Measurements from ENCODE around the gene HAVCR1.
"Not testable (repeated sequence)": the region's sequence is repeated elsewhere in the genome, so short reads cannot be mapped to it uniquely, and the experiment has no call there.

Gene HAVCR1

GRCh38 chr5:157047898-157048297 lies 11.0 kb downstream of the HAVCR1 start:
- no peak for DNase-seq

- DNase-seq = not testable (repeated sequence)
Measured at GRCh38 chr5:157047016-157047415, 11.9 kb downstream of the HAVCR1 start.

GRCh38 chr5:157046041-157046440 lies 12.9 kb downstream of the HAVCR1 start:
- no peak for DNase-seq

GRCh38 chr5:157045601-157046000 lies 13.3 kb downstream of the HAVCR1 start:
- no peak for DNase-seq

- DNase-seq = no peak
Measured at GRCh38 chr5:157038568-157039187, 20.2 kb downstream of the HAVCR1 start.

GRCh38 chr5:157034106-157035072 lies 24.5 kb downstream of the HAVCR1 start:
- DNase-seq = not testable (repeated sequence)

GRCh38 chr5:157033071-157033583 lies 25.8 kb downstream of the HAVCR1 start:
- DNase-seq = no peak

- DNase-seq = no peak
Measured at GRCh38 chr5:157030692-157031091, 28.2 kb downstream of the HAVCR1 start.

- no peak for DNase-seq
Measured at GRCh38 chr5:157029457-157029856, 29.5 kb downstream of the HAVCR1 start.

- DNase-seq = not testable (repeated sequence)
Measured at GRCh38 chr5:157027663-157028062, 31.3 kb downstream of the HAVCR1 start.

GRCh38 chr5:157026789-157027424 lies 32.0 kb downstream of the HAVCR1 start:
- DNase-seq = no peak

GRCh38 chr5:157025093-157025698 lies 33.7 kb downstream of the HAVCR1 start:
- DNase-seq = peak; percentile 83

GRCh38 chr5:157024208-157024959 lies 34.5 kb downstream of the HAVCR1 start:
- no peak for DNase-seq

GRCh38 chr5:157022024-157022423 lies 36.9 kb downstream of the HAVCR1 start:
- DNase-seq = no peak

- no peak for DNase-seq
Measured at GRCh38 chr5:157020511-157021222, 38.2 kb downstream of the HAVCR1 start.

GRCh38 chr5:157020002-157020401 lies 38.9 kb downstream of the HAVCR1 start:
- DNase-seq = no peak

GRCh38 chr5:157014143-157014542 lies 44.8 kb downstream of the HAVCR1 start:
- not testable (repeated sequence) for DNase-seq

GRCh38 chr5:157006262-157006661 lies 52.7 kb downstream of the HAVCR1 start:
- DNase-seq = no peak

- no peak for DNase-seq
Measured at GRCh38 chr5:157004893-157005551, 53.9 kb downstream of the HAVCR1 start.

GRCh38 chr5:156991714-156992113 lies 67.2 kb downstream of the HAVCR1 start:
- DNase-seq = no peak

- DNase-seq = no peak
Measured at GRCh38 chr5:156984064-156984463, 74.9 kb downstream of the HAVCR1 start.

All from activated CD8-positive, alpha-beta memory T cell treated with anti-CD3 and anti-CD28 coated beads, Interleukin-2, amount 50 U/mL, for 48 hours (primary cell).